Measurements from ENCODE around the gene FOXR1. TPM values are rescaled to one million over a fixed set of nuclear protein-coding genes. Genes with fewer than 3 reads are reported as not detected.

FOXR1 gene
- not detected for total RNA-seq

DNA sequence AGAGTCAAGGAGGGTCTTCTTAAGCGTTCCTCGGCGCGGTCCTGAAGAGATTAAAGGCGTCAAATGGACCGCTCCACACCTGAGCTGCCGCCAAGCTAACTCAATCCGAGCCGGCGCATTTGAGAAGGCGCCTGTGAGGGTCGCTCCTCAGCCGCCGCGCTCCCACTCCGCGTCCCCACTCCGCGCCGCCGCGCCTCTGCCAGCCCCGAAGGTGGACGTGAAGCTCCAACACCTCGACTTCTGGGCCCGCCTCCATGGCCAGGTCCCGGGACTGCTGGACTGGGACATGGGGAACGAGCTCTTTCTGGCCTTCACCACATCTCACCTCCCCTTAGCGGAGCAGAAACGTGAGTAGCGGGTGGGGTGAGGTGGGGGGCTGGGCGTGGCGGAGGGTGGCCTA, at the start of gene FOXR1:
Gene FOXR1, plus strand, starts transcription at position 116 of the 400 bp plus-strand sequence. Its CDS starts 171 bp downstream, at position 287.
- Histone ChIP-seq H3K36me3 (no peaks in the 10 kb centered on the region), H3K4me1 (no peaks in the 10 kb centered on the region), H3K4me3 (no peak within 1 kb of the TSS), H3K27ac (no peak within 1 kb of the TSS), H3K9me3 (no peaks in the 10 kb centered on the region), H3K27me3 (peaks cover 30% of the 10 kb centered on the region)
- no peak for TF ChIP-seq POLR2AphosphoS5 (IDR thresholded peaks at IDR 0.05)
- no peak for TF ChIP-seq EP300 (IDR thresholded peaks at IDR 0.05)
- no peak for TF ChIP-seq POLR2A (IDR thresholded peaks at IDR 0.05)
- no peak for TF ChIP-seq CTCF (IDR thresholded peaks at IDR 0.05)
- no peak for ATAC-seq
- 18 to 80% methylated on average over 2 to 5 of the region's 33 CpGs for WGBS, 2 donors (ENCODE audit: low coverage in 1 of 2)

DNA sequence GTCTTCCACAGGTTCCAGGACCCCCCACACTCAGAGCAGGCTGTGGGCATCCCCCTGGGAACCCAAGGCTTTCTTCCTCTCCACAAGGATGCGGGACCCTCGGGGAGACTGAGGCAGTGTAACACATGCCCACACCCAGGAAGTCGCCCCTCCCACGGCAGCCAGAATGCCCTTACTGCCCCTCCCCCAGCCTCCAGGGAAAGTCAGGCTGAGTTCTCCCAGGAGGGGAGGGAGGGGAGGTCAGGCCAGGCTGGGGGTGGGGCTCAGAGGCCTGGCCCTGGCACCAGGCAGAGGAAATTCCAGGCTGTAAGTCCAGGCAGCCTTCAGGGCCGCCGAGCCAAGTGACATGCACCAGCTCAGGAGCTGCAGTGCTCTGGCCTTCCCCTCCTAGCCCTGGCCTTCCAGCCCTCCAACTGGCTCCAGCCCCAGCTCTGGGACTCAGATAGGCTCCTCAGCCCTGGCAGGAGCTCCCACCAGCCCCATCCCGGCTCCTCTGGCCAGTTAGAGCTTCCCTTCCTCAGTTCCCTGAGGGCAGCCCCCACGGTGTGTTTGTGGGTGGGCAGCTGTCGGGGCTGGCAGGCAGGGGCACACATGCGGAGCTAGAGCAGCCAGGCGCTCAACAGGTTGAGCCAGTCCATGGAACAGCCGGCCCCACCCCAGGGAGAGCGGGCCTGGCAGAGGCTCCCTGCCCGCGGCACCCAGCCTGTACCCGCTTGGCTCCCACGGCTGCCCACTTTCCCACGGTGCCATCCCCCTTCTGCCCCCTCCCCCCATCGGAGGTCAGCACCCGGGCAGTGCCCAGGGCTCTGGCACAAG, 49.4 kb upstream of the FOXR1 start:
- TF ChIP-seq POLR2AphosphoS5 (IDR thresholded peaks at IDR 0.05) (peak; percentile 93), EP300 (IDR thresholded peaks at IDR 0.05) (no peak), POLR2A (IDR thresholded peaks at IDR 0.05) (peak; percentile 42 to 46), CTCF (IDR thresholded peaks at IDR 0.05) (no peak)
- peak overlapping the region; percentile 88 to 94 for H3K4me3 ChIP-seq
- H3K27me3 ChIP-seq = no peaks in the 10 kb centered on the region
- ATAC-seq = peak; percentile 57
- H3K27ac ChIP-seq = peak overlapping the region; percentile 90 to 98 (median 95)
- H3K9me3 ChIP-seq = no peaks in the 10 kb centered on the region
- no CpG with 5 or more reads among the region's 20 CpGs for WGBS, 2 donors (ENCODE audit: low coverage in 1 of 2)
- no peaks in the 10 kb centered on the region for H3K36me3 ChIP-seq
- H3K4me1 ChIP-seq = peaks cover 5 to 86% (median 50%) of the 10 kb centered on the region in 3 donors

GRCh38 chr11:118922745-118923627, 48.6 kb upstream of the FOXR1 start:
- 14 to 20% methylated on average over 1 of the region's 9 CpGs for WGBS, 2 donors (ENCODE audit: low coverage in 1 of 2)
- TF ChIP-seq EP300 (IDR thresholded peaks at IDR 0.05) = no peak
- TF ChIP-seq POLR2A (IDR thresholded peaks at IDR 0.05) = no peak
- TF ChIP-seq POLR2AphosphoS5 (IDR thresholded peaks at IDR 0.05) = no peak
- no peak for TF ChIP-seq CTCF (IDR thresholded peaks at IDR 0.05)

DNA sequence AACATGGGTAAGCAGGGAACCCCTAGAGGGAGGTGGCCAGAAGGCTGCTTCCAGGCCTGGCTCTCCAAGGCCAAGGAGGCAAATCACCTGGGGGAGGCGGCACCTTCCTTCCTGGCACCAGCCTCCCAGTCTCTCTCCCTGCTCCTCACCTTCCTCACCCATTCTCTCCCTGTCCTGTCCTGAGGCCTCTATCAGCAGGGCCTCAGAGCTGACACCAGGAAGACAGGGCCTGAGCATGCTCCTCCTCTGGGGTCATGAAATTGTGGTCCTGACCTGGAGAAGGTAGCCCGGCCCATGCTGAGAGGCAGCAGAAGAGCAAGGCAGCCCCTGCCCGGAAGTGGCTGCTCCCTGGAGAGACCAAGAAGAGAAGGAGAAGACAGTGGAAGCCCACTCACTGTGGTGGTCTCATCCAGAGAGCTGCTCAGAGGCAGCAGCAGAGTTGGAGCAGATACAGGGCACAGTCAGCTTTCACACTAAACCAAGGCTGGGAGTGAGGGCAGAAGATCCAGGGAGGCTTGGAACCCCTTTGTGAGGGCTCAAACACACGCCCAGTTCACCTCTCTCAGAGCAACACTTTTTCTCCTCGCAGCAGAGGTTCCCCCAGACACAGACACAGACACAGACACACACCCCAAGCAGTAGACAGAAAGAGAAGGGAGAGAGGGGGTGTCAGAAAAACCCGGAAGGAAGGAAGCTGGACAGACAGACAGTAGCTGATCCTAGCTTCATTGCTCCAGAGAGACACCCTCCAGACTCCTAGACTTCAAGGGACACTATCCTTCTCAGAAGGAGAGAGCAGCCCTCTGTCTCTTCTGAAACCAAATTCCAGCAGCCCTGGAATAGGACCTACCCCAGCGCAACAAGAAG, 47.6 kb upstream of the FOXR1 start:
- no peaks in the 10 kb centered on the region for H3K27me3 ChIP-seq
- H3K4me3 ChIP-seq = peak overlapping the region; percentile 88 to 94
- ATAC-seq = no peak
- no peaks in the 10 kb centered on the region for H3K9me3 ChIP-seq
- 0% methylated on average over 1 of the region's 7 CpGs; no CpG with 5 or more reads in 1 of the 2 donors for WGBS, 2 donors (ENCODE audit: low coverage in 1 of 2)
- H3K36me3 ChIP-seq = no peaks in the 10 kb centered on the region
- TF ChIP-seq CTCF (IDR thresholded peaks at IDR 0.05) = no peak
- TF ChIP-seq EP300 (IDR thresholded peaks at IDR 0.05) = no peak
- TF ChIP-seq POLR2AphosphoS5 (IDR thresholded peaks at IDR 0.05) = no peak
- no peak for TF ChIP-seq POLR2A (IDR thresholded peaks at IDR 0.05)
- H3K27ac ChIP-seq = peak overlapping the region; percentile 90 to 98 (median 95)
- peaks cover 3 to 86% (median 51%) of the 10 kb centered on the region in 3 donors for H3K4me1 ChIP-seq

More at GRCh38 chr11:118922745-118923627, 48.6 kb upstream of the FOXR1 start:
- H3K27ac ChIP-seq = peak overlapping the region; percentile 90 to 98 (median 95)
- no peak for ATAC-seq
- H3K36me3 ChIP-seq = no peaks in the 10 kb centered on the region
- H3K27me3 ChIP-seq = no peaks in the 10 kb centered on the region
- H3K9me3 ChIP-seq = no peaks in the 10 kb centered on the region
- H3K4me1 ChIP-seq = peaks cover 3 to 86% (median 52%) of the 10 kb centered on the region in 3 donors
- peak overlapping the region; percentile 88 to 94 for H3K4me3 ChIP-seq
